ENCODE measurements around the gene ITPR1. TPM values are rescaled to one million over a fixed set of nuclear protein-coding genes. Genes with fewer than 3 reads are reported as not detected.

ITPR1 gene
- total RNA-seq, 4 donors from 2014 or later, result 12.1 to 68.7 (median 25.6) TPM

DNA sequence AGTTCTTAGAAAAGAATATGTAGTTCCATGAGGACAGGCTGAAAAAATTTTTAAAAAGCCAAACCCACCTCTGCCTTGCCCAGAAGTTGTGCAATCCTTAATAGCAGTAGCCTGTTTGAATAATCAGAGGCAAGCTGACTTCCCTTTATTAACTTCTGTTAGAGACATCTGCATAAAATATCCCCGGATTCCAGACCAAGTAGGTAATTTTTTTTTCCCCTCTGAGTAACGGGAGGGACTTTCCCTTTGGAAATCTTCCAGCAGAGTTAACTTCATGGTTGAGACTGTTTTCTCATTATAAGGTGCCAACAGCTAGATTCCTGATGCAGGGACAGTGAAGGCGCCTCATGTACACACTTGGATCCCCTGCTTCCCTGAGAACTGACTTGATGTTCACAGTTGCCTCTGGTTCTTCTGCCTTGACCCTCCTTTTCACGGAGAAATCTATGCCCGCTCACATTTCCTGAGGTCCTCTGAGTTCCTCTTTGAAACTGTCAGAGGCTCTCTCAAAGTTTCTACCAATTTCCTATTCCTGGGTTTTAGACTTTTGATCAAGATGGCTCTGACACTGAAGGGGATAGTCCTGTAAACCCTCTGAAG, 258.5 kb downstream of the ITPR1 start:
- 10 to 19% methylated on average over 5 of the region's 5 CpGs for WGBS, 2 donors
- TF ChIP-seq, protein P1, sequence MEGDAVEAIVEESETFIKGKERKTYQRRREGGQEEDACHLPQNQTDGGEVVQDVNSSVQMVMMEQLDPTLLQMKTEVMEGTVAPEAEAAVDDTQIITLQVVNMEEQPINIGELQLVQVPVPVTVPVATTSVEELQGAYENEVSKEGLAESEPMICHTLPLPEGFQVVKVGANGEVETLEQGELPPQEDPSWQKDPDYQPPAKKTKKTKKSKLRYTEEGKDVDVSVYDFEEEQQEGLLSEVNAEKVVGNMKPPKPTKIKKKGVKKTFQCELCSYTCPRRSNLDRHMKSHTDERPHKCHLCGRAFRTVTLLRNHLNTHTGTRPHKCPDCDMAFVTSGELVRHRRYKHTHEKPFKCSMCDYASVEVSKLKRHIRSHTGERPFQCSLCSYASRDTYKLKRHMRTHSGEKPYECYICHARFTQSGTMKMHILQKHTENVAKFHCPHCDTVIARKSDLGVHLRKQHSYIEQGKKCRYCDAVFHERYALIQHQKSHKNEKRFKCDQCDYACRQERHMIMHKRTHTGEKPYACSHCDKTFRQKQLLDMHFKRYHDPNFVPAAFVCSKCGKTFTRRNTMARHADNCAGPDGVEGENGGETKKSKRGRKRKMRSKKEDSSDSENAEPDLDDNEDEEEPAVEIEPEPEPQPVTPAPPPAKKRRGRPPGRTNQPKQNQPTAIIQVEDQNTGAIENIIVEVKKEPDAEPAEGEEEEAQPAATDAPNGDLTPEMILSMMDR (IDR thresholded peaks at IDR 0.05), result no peak
- peak in 1 of 4 donors; percentile 41 for TF ChIP-seq POLR2A (IDR thresholded peaks at IDR 0.05)
- no peaks in the 10 kb centered on the region for H3K36me3 ChIP-seq
- intact Hi-C loops (cut with DNase I), result no loop called here
- no peaks in the 10 kb centered on the region for H3K27me3 ChIP-seq
- peak overlapping the region; percentile 83 to 92 (median 88) for H3K27ac ChIP-seq
- H3K4me1 ChIP-seq, result peaks cover 24 to 85% (median 28%) of the 10 kb centered on the region in 3 donors
- no peak for DNase-seq
- no peaks in the 10 kb centered on the region for H3K9me3 ChIP-seq
- H3K4me3 ChIP-seq, result peak overlapping the region in 2 of 4 donors; percentile 18 to 19

DNA sequence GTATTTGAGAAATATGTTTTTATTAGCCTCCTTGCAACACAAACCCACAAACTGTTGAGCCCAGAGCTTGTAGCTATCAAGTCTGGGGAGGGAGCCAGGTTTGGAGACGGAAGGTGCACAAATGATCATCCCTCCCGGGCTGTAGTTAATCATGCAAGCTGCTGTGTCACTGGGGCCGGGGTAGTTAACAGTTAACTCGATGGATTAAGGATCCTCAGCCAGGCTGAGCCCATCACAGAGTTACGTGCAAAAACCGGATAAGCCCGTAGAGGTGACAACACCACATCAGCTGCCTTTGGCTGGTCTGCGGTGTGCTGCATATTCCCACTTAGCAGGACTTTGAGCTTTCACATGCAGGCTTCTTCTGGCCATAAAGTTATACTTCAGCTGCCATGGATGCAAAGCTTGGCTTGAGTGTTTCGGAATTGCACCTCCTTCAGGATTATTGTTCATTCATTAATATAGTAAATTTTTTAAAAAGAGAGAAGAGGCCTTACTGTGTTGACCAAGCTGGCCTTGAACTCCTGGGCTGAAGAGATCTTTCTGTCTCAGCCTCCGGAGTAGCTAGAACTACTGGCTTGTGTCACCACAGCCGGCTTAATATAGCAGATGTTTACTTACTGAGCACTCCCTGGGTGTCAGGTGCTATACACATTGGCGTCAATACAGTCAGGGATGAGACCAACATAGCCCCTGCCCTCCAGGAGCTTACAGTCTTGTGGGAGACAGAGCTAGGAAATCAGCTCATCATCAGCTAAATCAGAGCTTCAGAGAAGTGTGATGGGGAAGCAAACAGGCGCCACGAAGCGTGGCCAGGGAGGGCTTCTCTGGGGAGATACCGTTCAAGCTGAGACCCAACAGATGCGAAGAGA, 259.3 kb downstream of the ITPR1 start:
- Histone ChIP-seq H3K4me3 (no peak overlapping the region), H3K27me3 (no peaks in the 10 kb centered on the region), H3K27ac (peak overlapping the region; percentile 18 to 92 (median 88)), H3K36me3 (no peaks in the 10 kb centered on the region), H3K9me3 (no peaks in the 10 kb centered on the region), H3K4me1 (peaks cover 24 to 86% (median 25%) of the 10 kb centered on the region in 3 donors)
- intact Hi-C loops (cut with DNase I), result no loop called here
- DNase-seq, result no peak
- TF ChIP-seq, protein P1 (IDR thresholded peaks at IDR 0.05), result no peak
- no peak for TF ChIP-seq POLR2A (IDR thresholded peaks at IDR 0.05)
- WGBS, 2 donors, result 72 to 73% methylated on average over 15 to 17 of the region's 17 CpGs

DNA sequence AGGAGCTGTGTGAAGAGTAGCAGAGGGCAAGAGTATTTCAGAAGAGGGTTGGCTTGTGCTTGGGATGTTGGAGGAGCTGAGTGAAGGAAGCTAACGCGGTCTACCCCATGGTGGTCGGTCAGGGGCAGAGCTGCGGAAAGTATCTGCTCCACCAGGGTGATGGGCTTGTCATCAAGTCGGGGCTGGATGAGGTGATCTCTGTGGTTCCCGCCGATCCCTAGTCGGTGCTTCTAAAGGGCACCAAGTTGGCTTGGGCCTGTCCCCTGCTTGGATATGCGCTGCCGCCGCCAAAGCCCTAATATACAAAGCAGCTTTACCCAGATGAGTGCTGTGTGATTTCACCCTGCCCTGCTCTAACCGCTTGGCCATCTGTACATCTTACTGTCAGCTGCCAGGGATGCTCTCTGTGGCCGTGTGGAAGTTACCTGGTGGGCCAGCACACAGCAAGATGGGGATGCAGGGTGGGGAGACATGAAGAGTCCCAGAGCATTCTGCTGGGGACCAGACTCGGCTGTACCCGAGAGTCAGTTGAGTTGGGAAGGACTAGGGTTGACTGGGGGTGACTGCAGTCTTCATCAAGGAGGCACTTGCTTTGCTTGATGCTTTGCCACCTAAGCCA, 260.0 kb downstream of the ITPR1 start:
- H3K4me3 ChIP-seq, result no peak overlapping the region
- H3K36me3 ChIP-seq, result no peaks in the 10 kb centered on the region
- DNase-seq, result no peak
- H3K4me1 ChIP-seq, result peaks cover 24 to 82% (median 25%) of the 10 kb centered on the region in 3 donors
- TF ChIP-seq POLR2A (IDR thresholded peaks at IDR 0.05), result no peak
- TF ChIP-seq, protein P1 (IDR thresholded peaks at IDR 0.05), result no peak
- peak overlapping the region; percentile 18 to 92 (median 88) for H3K27ac ChIP-seq
- no peaks in the 10 kb centered on the region for H3K27me3 ChIP-seq
- intact Hi-C loops (cut with DNase I), result no loop called here
- H3K9me3 ChIP-seq, result no peaks in the 10 kb centered on the region
- 88 to 97% methylated on average over 11 to 13 of the region's 15 CpGs for WGBS, 2 donors

DNA sequence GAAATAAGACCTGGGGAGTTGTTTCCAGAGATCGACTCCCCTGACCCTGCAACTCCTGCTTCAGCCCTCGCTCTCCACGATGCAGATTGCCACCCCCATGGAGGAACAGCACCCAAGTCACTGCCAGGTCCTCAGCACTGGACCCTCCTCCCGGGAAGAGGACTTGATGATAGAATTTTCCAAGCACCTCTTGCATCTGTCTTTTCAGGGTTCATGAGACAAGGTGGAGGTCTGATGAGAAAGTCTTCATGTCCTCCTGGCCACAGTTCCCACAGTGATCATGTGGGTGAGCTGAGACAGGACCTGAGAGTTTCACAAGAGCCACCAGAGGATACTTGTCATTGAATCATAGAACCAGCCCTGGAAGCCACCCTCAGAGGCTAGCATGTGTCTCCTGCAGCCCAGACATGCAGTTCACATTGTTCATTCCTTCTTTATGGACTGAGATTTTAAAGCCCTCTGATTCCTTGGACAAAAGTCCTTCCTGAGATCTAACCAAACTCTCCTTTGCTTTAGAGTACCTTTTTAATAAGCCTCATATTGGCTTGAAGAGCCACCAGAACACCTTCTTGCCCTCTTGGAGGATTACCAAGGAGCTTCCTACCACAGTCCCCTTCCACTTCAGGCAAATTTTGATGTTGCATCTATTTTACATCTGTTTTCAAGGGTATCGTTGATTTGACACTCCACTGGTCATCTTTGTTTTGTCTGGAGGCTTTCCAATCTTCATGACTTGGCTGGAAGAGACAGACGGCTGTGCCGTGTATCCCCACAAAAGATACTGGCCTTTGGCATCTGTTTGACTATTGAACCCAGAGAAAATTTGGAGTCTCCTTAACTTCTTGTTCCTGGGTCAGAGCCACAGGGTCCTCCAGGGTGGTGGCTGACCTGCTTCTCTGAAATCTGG, 261.3 kb downstream of the ITPR1 start:
- Histone ChIP-seq H3K36me3 (no peaks in the 10 kb centered on the region), H3K4me1 (peaks cover 24 to 75% (median 25%) of the 10 kb centered on the region in 3 donors), H3K9me3 (no peaks in the 10 kb centered on the region), H3K27me3 (no peaks in the 10 kb centered on the region), H3K4me3 (no peak overlapping the region), H3K27ac (peak overlapping the region; percentile 5 to 86 (median 82))
- intact Hi-C loops (cut with DNase I), result no loop called here
- 78 to 80% methylated on average over 7 of the region's 7 CpGs for WGBS, 2 donors
- DNase-seq, result no peak
- TF ChIP-seq, protein P1 (IDR thresholded peaks at IDR 0.05), result no peak
- no peak for TF ChIP-seq POLR2A (IDR thresholded peaks at IDR 0.05)

Measured in esophagus squamous epithelium (tissue), 5 donors.